Fibroblast of mammary gland (primary cell): ENCODE data around the gene GALNS.
"Not testable (repeated sequence)": the region's sequence is repeated elsewhere in the genome, so short reads cannot be mapped to it uniquely, and the experiment has no call there.

Experiments
- DNase-seq: peaks from one replicate; pipeline ENCODE4 v3.0.0-alpha.2; 2010; ENCODE audit warnings: low read depth
- H3K4me3 ChIP-seq: 2 replicates; pipeline ENCODE4 v1.5.1; 2011; ENCODE audit warnings: low read depth, mild to moderate bottlenecking, low read length, moderate library complexity; ENCODE audit not compliant: control insufficient read depth
- CTCF ChIP-seq: conservative IDR thresholded peaks from 2 replicates; pipeline ENCODE4 v1.5.1; 2011; ENCODE audit warnings: low read depth, low read length, inconsistent platforms; ENCODE audit not compliant: control insufficient read depth, insufficient read depth

The GALNS gene

GRCh38 chr16:88830258-88830657, 26.5 kb downstream of the GALNS start:
- DNase-seq = no peak
- no peak for TF ChIP-seq CTCF
- H3K4me3 ChIP-seq = no peak overlapping the region

- no peak overlapping the region for H3K4me3 ChIP-seq
- no peak for DNase-seq
- TF ChIP-seq CTCF = no peak
These were observed 28.0 kb downstream of the GALNS start for GRCh38 chr16:88828711-88829110.

GRCh38 chr16:88827727-88828126, 29.0 kb downstream of the GALNS start:
- DNase-seq = no peak
- no peak for TF ChIP-seq CTCF
- no peak overlapping the region for H3K4me3 ChIP-seq

- no peak overlapping the region for H3K4me3 ChIP-seq
- no peak for DNase-seq
- no peak for TF ChIP-seq CTCF
These were observed 30.5 kb downstream of the GALNS start for GRCh38 chr16:88826070-88826840.

- TF ChIP-seq CTCF = no peak
- DNase-seq = no peak
- H3K4me3 ChIP-seq = no peak overlapping the region
These were observed 31.6 kb downstream of the GALNS start for GRCh38 chr16:88825146-88825545.

GRCh38 chr16:88824256-88825077, 32.3 kb downstream of the GALNS start:
- TF ChIP-seq CTCF = no peak
- no peak for DNase-seq
- H3K4me3 ChIP-seq = no peak overlapping the region

- not testable (repeated sequence) for DNase-seq, H3K4me3 ChIP-seq
These were observed 33.1 kb downstream of the GALNS start for GRCh38 chr16:88823646-88824045.
